ENCODE results near the gene PHKA2.

The PHKA2 gene

DNA sequence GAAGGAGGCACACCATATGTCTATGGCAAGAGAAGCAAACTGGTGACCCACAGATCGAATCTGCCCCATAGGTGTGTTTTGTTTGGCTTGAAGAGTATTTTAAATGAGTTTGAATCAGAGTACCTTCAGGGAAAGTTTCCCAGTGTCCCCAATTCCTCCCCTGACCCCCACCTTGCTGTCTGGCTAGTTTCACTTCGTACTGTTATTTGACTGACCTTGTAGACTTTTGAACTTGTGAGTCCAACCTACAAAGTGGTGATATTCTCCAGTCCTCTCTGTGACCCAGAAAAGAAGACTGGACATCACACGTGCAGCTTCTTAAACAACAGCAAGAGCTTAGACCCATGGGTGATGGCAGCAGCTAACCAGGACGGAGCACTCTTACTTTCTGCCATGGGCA is 39.4 kb downstream of the PHKA2 start:
- TF ChIP-seq, protein P1, sequence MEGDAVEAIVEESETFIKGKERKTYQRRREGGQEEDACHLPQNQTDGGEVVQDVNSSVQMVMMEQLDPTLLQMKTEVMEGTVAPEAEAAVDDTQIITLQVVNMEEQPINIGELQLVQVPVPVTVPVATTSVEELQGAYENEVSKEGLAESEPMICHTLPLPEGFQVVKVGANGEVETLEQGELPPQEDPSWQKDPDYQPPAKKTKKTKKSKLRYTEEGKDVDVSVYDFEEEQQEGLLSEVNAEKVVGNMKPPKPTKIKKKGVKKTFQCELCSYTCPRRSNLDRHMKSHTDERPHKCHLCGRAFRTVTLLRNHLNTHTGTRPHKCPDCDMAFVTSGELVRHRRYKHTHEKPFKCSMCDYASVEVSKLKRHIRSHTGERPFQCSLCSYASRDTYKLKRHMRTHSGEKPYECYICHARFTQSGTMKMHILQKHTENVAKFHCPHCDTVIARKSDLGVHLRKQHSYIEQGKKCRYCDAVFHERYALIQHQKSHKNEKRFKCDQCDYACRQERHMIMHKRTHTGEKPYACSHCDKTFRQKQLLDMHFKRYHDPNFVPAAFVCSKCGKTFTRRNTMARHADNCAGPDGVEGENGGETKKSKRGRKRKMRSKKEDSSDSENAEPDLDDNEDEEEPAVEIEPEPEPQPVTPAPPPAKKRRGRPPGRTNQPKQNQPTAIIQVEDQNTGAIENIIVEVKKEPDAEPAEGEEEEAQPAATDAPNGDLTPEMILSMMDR (IDR thresholded peaks at IDR 0.05; ENCODE audit: borderline replicate concordance, control extremely low read depth, extremely low read depth, insufficient read depth, missing control alignments) = no peak
- in situ Hi-C loops (cut with MboI; ENCODE audit: low sequenced_read_pairs, unreplicated experiment) = loop anchor here (25.0 kb wide), 1 partner anchor 393 kb away; the partner anchor contains the start of gene PDHA1
- no peak for DNase-seq (ENCODE audit: low spot score)

DNA sequence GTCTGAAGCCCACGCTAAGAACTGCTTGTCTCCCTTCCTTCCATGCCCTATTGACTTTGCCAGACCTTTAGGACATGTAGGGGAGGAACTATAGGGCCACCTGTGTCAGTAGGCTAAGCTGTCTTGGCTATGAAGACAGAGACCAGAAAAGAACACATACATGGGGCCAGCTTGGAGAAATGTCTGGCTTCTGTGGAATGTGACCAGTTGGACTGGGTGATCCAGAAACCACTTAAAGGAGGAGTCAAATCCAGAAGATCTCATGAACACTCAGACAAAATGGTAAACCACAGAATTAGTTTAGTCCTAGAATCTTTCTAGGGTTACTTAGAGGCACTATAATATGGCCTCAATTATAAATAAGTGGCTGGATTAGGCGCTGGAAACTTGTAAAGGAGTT is 42.0 kb downstream of the PHKA2 start:
- TF ChIP-seq, protein P1 (IDR thresholded peaks at IDR 0.05; ENCODE audit: borderline replicate concordance, control extremely low read depth, extremely low read depth, insufficient read depth, missing control alignments) = no peak
- in situ Hi-C loops (cut with MboI; ENCODE audit: low sequenced_read_pairs, unreplicated experiment) = loop anchor here (25.0 kb wide), 1 partner anchor 395 kb away; the partner anchor contains the start of gene PDHA1
- DNase-seq (ENCODE audit: low spot score) = no peak

DNA sequence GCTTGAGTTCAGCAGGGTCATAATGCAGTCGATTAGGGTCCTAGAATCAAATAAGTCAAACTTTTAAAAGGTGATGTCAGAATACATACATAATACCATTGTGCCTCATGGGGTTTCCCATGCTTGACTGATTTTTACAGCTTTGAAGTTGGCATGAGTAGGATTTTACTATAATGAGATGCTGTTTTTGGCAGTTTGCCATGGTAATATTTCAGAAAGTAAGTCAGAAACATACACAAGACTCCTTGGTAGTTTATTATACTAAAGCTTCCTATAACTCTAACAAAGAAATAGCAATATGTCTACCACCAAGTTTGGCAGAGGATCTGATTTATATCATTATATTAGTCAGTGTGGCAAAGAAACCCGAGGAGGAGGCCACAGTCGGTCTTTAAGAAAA is 45.2 kb downstream of the PHKA2 start:
- DNase-seq (ENCODE audit: low spot score) = no peak
- in situ Hi-C loops (cut with MboI; ENCODE audit: low sequenced_read_pairs, unreplicated experiment) = loop anchor here (25.0 kb wide), 1 partner anchor 399 kb away; the partner anchor contains the start of gene PDHA1
- TF ChIP-seq, protein P1 (IDR thresholded peaks at IDR 0.05; ENCODE audit: borderline replicate concordance, control extremely low read depth, extremely low read depth, insufficient read depth, missing control alignments) = no peak

DNA sequence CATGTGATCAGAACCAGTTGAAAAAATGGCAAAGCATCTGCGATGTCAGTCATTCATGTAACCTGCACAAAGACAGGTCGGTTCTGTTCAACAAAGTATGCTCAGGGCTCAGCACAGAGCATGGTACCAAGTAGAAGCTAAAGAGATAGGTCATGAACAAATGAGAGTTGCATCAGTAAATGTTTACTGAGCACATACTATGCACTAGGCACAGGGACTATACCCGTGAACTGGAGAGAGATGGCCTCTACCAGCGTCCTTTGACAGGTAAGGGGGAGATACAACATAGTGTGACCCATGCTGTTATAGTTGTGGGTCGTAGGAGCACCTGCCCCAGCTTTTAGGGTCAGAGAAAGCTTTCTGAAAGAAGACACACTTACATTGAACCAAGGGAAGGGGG is 46.7 kb downstream of the PHKA2 start:
- in situ Hi-C loops (cut with MboI; ENCODE audit: low sequenced_read_pairs, unreplicated experiment) = loop anchor here (25.0 kb wide), 1 partner anchor 400 kb away; the partner anchor contains the start of gene PDHA1
- TF ChIP-seq, protein P1 (IDR thresholded peaks at IDR 0.05; ENCODE audit: borderline replicate concordance, control extremely low read depth, extremely low read depth, insufficient read depth, missing control alignments) = no peak

DNA sequence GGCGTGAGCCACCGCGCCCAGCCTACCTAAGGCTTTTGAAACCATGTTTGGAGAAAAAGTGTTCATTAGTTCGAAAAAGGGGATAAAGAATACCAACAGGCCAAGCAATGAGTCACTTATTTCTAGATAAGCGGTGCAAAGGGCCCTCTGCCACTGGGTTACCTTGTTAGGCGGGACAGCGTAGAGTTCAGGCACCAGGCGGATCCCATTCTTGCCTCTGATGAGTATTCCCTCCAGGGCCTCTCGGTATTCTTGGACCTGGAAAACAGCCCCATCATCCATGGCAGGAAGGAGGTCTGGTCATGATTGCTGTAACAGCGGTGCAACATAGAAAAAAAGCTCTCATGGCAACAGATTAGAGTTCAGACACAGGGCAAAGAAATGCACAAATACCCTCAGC is 48.0 kb downstream of the PHKA2 start:
- DNase-seq (ENCODE audit: low spot score) = no peak
- in situ Hi-C loops (cut with MboI; ENCODE audit: low sequenced_read_pairs, unreplicated experiment) = loop anchor here (25.0 kb wide), 1 partner anchor 401 kb away; the partner anchor contains the start of gene PDHA1
- TF ChIP-seq, protein P1 (IDR thresholded peaks at IDR 0.05; ENCODE audit: borderline replicate concordance, control extremely low read depth, extremely low read depth, insufficient read depth, missing control alignments) = no peak

More for the DNA sequence above, 46.7 kb downstream of the PHKA2 start:
- DNase-seq (ENCODE audit: low spot score) = no peak

DNA sequence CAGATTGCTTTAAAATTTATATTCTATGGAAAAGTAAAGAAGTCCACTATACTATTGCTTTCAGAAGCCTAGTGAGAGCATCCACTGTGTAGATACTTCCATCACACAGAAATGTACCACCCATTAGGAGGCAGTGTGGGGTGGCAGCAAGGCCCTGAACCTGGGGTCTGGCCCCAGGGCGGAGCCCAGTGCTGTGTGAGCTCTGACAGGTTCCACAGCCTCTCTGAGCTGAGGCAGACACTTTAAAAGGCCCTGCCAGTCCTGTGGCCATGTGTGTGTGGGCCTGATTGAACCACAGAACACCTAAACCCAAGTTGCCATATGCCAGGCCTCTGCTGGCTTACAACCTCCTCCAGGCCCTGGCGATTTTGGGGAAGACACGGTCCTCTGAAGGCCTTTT is 49.2 kb downstream of the PHKA2 start:
- in situ Hi-C loops (cut with MboI; ENCODE audit: low sequenced_read_pairs, unreplicated experiment) = loop anchor here (25.0 kb wide), 1 partner anchor 403 kb away; the partner anchor contains the start of gene PDHA1
- TF ChIP-seq, protein P1 (IDR thresholded peaks at IDR 0.05; ENCODE audit: borderline replicate concordance, control extremely low read depth, extremely low read depth, insufficient read depth, missing control alignments) = no peak
- no peak for DNase-seq (ENCODE audit: low spot score)
